ENCODE data around the gene ZAR1L.
"Not testable (repeated sequence)": the region's sequence is repeated elsewhere in the genome, so short reads cannot be mapped to it uniquely, and the experiment has no call there.

ZAR1L gene, protein sequence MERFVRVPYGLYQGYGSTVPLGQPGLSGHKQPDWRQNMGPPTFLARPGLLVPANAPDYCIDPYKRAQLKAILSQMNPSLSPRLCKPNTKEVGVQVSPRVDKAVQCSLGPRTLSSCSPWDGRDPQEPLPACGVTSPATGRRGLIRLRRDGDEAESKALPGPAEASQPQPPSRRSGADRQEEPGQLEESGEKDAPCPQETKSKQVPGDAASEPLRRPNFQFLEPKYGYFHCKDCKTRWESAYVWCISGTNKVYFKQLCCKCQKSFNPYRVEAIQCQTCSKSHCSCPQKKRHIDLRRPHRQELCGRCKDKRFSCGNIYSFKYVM

DNA sequence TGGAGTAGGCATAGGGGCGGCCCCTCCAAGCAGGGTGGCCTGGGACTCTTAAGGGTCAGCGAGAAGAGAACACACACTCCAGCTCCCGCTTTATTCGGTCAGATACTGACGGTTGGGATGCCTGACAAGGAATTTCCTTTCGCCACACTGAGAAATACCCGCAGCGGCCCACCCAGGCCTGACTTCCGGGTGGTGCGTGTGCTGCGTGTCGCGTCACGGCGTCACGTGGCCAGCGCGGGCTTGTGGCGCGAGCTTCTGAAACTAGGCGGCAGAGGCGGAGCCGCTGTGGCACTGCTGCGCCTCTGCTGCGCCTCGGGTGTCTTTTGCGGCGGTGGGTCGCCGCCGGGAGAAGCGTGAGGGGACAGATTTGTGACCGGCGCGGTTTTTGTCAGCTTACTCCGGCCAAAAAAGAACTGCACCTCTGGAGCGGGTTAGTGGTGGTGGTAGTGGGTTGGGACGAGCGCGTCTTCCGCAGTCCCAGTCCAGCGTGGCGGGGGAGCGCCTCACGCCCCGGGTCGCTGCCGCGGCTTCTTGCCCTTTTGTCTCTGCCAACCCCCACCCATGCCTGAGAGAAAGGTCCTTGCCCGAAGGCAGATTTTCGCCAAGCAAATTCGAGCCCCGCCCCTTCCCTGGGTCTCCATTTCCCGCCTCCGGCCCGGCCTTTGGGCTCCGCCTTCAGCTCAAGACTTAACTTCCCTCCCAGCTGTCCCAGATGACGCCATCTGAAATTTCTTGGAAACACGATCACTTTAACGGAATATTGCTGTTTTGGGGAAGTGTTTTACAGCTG, at the start of gene ZAR1L, which contains the start of gene BRCA2:
TSS of gene ZAR1L (minus strand) at position 126 of the 790 bp plus-strand sequence. CDS start 3,438 bp downstream, outside the sequence.
TSS of gene BRCA2 (plus strand) at position 271 of the 790 bp plus-strand sequence. CDS start 953 bp downstream, outside the sequence.
- TF ChIP-seq GATA1 (IDR thresholded peaks at IDR 0.05; ENCODE audit: low read depth, low read length) (no peak), POLR2A (IDR thresholded peaks at IDR 0.05; ENCODE audit: low read length) (peak; percentile 98)
- DNase-seq, result peak; percentile 95 to 96

DNA sequence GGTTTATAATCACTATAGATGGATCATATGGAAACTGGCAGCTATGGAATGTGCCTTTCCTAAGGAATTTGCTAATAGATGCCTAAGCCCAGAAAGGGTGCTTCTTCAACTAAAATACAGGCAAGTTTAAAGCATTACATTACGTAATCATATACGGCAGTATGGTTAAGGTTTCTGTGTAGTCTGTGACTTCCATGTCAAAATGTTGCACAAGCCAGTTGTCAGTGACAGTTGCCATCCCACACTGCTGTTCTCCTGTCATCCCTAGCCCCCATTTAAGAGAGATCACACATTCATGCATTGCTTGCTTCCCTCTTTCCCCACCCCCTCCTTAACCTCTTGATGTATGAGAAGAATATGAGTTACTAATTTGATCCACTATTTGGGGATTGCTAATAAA, 47.4 kb upstream of the ZAR1L start:
- TF ChIP-seq GATA1 (IDR thresholded peaks at IDR 0.05; ENCODE audit: low read depth, low read length), result no peak
- TF ChIP-seq POLR2A (IDR thresholded peaks at IDR 0.05; ENCODE audit: low read length), result no peak
- DNase-seq, result no peak

DNA sequence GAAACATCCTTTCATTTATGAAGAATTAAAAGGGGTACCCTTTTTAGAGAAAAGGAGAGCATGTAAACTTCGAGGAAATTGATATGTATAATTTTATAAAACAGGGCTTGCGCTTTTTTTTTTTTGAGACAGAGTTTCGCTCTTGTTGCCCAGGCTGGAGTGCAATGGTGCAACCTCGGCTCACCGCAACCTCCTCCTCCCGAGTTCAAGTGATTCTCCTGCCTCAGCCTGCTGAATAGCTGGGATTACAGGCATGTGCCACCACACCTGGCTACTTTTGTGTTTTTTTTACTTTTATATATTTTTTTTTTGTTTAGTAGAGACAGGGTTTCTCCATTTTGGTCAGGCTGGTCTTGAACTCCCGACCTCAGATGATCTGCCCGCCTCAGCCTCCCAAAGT, 40.8 kb upstream of the ZAR1L start:
- not testable (repeated sequence) for DNase-seq

DNA sequence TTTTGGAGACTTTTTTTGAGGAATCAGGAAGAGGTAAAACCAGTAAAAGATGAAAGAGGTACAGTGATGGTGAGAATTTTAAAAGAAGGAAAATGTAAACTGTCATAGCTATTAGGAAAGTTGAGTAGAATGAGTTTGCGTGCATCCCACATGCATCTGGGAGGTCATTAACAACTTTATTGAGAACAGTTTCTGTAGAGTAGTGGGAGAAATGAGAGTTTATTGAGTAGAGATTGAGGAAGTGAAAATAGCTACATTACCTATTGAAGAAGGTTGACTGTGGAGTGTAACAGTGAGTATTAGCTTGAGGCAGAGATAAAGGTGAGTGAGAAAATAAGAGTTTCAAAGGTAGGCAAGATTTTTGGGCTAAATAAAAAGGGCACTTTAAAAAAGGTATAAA, 38.9 kb upstream of the ZAR1L start:
- no peak for TF ChIP-seq GATA1 (IDR thresholded peaks at IDR 0.05; ENCODE audit: low read depth, low read length)
- no peak for TF ChIP-seq POLR2A (IDR thresholded peaks at IDR 0.05; ENCODE audit: low read length)
- DNase-seq, result no peak

DNA sequence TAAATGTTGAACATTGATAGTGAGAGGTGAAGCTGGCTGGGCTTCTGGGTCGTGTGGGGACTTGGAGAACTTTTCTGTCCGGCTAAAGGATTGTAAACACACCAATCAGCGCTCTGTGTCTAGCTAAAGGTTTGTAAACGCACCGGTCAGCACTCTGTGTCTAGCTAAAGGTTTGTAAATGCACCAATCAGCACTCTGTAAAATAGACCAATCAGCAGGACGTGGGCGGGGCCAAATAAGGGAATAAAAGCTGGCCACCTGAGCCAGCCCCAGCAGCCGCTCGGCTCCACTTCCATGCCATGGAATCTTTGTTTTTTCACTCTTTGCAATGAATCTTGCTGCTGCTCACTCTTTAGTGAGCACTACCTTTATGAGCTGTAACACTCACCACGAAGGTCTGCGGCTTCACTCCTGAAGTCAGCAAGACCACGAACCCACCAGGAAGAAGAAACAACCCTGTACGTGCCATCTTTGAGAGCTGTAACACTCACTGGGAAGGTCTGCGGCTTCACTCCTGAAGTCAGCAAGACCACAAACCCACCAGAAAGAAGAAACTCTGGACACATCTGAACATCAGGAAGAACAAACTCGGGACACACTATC, 35.8 kb upstream of the ZAR1L start:
- DNase-seq, result not testable (repeated sequence)

DNA sequence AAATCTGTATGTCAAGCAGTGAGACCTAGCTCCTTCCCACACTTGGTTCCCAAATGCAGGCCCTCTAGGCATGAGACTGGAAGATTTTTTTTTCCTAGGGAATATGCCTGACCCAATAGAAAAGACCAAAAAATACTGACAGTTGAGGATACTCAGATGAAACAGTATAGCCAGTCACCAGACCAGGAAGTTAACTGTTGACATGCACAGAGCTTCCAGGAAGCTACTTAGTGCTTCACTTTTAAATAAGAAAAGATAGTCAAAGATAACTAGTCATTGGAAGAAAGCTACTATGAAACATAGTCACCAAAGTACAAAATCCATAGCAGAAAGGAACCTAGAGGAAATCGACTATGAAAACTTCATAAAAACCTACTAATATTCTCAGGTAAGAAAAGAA, 32.5 kb upstream of the ZAR1L start:
- TF ChIP-seq POLR2A (IDR thresholded peaks at IDR 0.05; ENCODE audit: low read length), result no peak
- no peak for TF ChIP-seq GATA1 (IDR thresholded peaks at IDR 0.05; ENCODE audit: low read depth, low read length)
- no peak for DNase-seq

DNA sequence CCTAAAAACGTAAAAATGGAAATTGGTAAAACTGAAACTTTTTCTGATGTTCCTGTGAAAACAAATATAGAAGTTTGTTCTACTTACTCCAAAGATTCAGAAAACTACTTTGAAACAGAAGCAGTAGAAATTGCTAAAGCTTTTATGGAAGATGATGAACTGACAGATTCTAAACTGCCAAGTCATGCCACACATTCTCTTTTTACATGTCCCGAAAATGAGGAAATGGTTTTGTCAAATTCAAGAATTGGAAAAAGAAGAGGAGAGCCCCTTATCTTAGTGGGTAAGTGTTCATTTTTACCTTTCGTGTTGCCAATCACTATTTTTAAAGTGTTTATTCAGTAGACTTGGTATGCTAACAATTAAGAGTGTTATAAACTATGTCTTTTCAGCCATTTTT, 25.8 kb upstream of the ZAR1L start:
- no peak for DNase-seq
- TF ChIP-seq POLR2A (IDR thresholded peaks at IDR 0.05; ENCODE audit: low read length) (no peak), GATA1 (IDR thresholded peaks at IDR 0.05; ENCODE audit: low read depth, low read length) (no peak)

DNA sequence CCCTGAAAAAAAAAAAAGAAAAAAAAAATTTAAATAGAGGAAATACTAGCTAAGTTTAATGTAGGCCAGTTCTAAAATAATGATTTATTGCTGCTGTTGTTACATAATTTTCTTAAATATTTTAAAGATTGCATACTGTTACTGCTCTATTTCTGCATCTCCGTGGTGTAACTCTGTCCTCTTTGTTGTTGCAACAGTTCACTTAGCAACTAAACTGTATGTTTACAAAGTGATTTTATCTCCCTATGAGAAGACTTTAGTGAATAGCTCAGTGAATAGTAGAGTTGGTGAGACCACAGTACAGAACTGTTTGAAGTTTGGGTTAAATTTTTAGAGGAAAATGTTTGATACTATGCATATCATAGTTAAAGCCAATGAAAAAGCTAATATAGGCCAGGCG, 19.5 kb upstream of the ZAR1L start:
- DNase-seq, result no peak
- TF ChIP-seq GATA1 (IDR thresholded peaks at IDR 0.05; ENCODE audit: low read depth, low read length) (no peak), POLR2A (IDR thresholded peaks at IDR 0.05; ENCODE audit: low read length) (no peak)

DNA sequence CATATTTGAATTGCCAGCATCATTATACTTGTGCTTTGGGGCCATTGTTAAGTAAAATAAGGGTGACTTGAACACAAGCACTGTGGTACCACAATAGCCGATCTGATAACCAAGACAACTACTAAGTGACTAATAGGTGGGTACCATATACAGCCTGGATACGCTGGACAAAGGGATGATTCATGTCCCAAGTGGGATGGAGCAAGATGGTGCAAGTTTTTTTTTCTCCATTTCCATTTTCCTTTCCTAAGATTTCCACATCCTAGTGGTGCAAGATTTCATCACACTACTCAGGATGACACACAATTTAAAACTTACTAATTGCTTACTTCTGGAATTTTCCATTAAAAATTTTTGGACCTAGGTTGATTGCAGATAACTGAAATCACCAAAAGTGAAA, 15.3 kb upstream of the ZAR1L start:
- peak; percentile 3 for TF ChIP-seq POLR2A (IDR thresholded peaks at IDR 0.05; ENCODE audit: low read length)
- no peak for TF ChIP-seq GATA1 (IDR thresholded peaks at IDR 0.05; ENCODE audit: low read depth, low read length)
- no peak for DNase-seq

DNA sequence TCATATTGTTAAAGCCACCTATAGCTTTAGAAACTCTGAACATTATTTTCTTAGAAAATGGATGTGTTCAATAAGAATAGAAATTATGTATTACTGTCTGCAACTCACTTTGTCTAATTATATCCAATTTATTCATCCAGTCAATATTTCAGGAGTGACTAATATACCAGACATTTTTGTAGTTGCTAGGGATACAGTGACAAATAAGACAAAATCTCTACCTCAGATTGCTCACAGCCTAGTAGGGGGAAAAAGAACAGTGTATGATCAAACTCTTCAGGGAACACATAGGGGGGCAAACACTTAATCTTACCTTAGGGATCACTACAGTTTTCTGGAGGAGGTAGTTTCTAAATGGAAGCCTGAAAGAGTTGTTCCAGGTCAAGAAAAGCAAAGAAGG, 8.7 kb upstream of the ZAR1L start:
- TF ChIP-seq POLR2A (IDR thresholded peaks at IDR 0.05; ENCODE audit: low read length) (no peak), GATA1 (IDR thresholded peaks at IDR 0.05; ENCODE audit: low read depth, low read length) (no peak)
- no peak for DNase-seq

DNA sequence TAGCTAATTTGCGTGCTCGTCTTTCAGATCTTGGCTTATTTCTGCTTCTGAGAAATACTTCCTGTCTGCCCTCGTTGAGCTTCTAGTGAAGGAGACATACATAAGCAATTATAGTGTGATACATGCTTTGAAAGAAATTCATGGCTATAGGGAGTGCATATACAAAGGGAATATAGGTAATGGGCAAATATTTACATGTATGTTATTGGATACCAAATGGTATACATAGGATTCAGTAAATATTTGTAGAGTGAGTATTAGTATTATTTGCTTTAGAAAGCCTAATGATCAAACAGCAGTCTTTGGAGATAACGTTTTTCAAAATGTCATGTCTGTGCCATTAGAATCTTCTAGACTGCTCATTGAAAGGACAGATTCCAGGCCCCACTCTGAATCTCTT, 5.4 kb upstream of the ZAR1L start:
- no peak for DNase-seq
- TF ChIP-seq POLR2A (IDR thresholded peaks at IDR 0.05; ENCODE audit: low read length) (no peak), GATA1 (IDR thresholded peaks at IDR 0.05; ENCODE audit: low read depth, low read length) (no peak)

DNA sequence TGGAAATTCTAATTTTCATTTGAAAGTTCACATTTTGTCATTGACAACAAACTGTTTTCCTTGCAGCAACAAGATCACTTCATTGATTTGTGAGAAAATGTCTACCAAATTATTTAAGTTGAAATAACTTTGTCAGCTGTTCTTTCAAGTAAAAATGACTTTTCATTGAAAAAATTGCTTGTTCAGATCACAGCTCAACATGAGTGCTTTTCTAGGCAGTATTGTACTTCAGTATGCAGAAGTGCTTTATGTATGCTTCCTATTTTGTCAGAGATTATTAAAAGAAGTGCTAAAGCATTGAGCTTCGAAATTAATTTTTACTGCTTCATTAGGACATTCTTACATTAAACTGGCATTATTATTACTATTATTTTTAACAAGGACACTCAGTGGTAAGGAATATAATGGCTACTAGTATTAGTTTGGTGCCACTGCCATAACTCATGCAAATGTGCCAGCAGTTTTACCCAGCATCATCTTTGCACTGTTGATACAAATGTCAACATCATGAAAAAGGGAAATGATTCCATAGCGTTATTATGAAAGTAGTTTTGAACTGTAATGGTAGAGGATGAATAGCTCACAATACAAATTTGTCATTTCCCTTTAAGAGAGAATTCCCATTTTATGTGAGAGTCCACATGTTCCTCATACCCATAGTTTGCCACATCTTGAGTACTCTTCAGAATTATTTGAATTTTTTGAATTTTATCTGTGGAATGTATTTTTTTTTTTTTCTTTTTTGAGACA, 2.7 kb upstream of the ZAR1L start:
- TF ChIP-seq GATA1 (IDR thresholded peaks at IDR 0.05; ENCODE audit: low read depth, low read length) (no peak), POLR2A (IDR thresholded peaks at IDR 0.05; ENCODE audit: low read length) (no peak)
- no peak for DNase-seq

DNA sequence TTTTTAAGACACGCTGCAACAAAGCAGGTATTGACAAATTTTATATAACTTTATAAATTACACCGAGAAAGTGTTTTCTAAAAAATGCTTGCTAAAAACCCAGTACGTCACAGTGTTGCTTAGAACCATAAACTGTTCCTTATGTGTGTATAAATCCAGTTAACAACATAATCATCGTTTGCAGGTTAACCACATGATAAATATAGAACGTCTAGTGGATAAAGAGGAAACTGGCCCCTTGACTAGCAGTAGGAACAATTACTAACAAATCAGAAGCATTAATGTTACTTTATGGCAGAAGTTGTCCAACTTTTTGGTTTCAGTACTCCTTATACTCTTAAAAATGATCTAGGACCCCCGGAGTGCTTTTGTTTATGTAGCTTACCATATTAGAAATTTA, 1.3 kb upstream of the ZAR1L start:
- DNase-seq, result peak; percentile 23 to 52
- TF ChIP-seq POLR2A (IDR thresholded peaks at IDR 0.05; ENCODE audit: low read length), result no peak
- no peak for TF ChIP-seq GATA1 (IDR thresholded peaks at IDR 0.05; ENCODE audit: low read depth, low read length)

DNA sequence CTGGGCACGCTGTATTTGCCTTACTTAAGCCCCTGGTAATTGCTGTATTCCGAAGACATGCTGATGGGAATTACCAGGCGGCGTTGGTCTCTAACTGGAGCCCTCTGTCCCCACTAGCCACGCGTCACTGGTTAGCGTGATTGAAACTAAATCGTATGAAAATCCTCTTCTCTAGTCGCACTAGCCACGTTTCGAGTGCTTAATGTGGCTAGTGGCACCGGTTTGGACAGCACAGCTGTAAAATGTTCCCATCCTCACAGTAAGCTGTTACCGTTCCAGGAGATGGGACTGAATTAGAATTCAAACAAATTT, 821 bp upstream of the ZAR1L start:
- no peak for DNase-seq
- TF ChIP-seq GATA1 (IDR thresholded peaks at IDR 0.05; ENCODE audit: low read depth, low read length), result no peak
- no peak for TF ChIP-seq POLR2A (IDR thresholded peaks at IDR 0.05; ENCODE audit: low read length)
